NOMO-1 treated with dmso at 0.1 percent for 144 hours (cell line): ENCODE data around the gene MBOAT7.
"Not testable (repeated sequence)": the region's sequence is repeated elsewhere in the genome, so short reads cannot be mapped to it uniquely, and the experiment has no call there.

Experiments
- DNase-seq: peaks from one replicate; lab custom pipeline; 2025; ENCODE audit not compliant: unreplicated experiment; lab: John Stamatoyannopoulos, UW

The MBOAT7 gene

GRCh38 chr19:54189145-54189734, at the start of gene MBOAT7:
TSS of gene MBOAT7 (minus strand) at chr19:54189580. CDS start at chr19:54188508, 1,072 bp downstream.
- no peak for DNase-seq

GRCh38 chr19:54233941-54234340, 44.6 kb upstream of the MBOAT7 start:
- no peak for DNase-seq

GRCh38 chr19:54231077-54231931, 41.9 kb upstream of the MBOAT7 start:
- DNase-seq = peak; percentile 40

- DNase-seq = no peak
These were observed 40.7 kb upstream of the MBOAT7 start for GRCh38 chr19:54230031-54230430.

- DNase-seq = no peak
These were observed 39.8 kb upstream of the MBOAT7 start for GRCh38 chr19:54229146-54229545.

GRCh38 chr19:54224619-54225018, 35.2 kb upstream of the MBOAT7 start:
- DNase-seq = not testable (repeated sequence)

- not testable (repeated sequence) for DNase-seq
These were observed 34.5 kb upstream of the MBOAT7 start for GRCh38 chr19:54223937-54224281.

GRCh38 chr19:54223277-54223936, 34.0 kb upstream of the MBOAT7 start:
- DNase-seq = not testable (repeated sequence)

- DNase-seq = not testable (repeated sequence)
These were observed 33.3 kb upstream of the MBOAT7 start, which contains the start of gene LILRB3 for GRCh38 chr19:54222474-54223276. TSS of gene LILRB3 (minus strand) at chr19:54223007. CDS start at chr19:54222976, 31 bp downstream.

- DNase-seq = not testable (repeated sequence)
These were observed 32.6 kb upstream of the MBOAT7 start for GRCh38 chr19:54221947-54222346.

GRCh38 chr19:54219702-54220101, 30.3 kb upstream of the MBOAT7 start:
- not testable (repeated sequence) for DNase-seq

- no peak for DNase-seq
These were observed 29.7 kb upstream of the MBOAT7 start for GRCh38 chr19:54218960-54219661.

GRCh38 chr19:54218259-54218658, 28.9 kb upstream of the MBOAT7 start:
- DNase-seq = no peak

- not testable (repeated sequence) for DNase-seq
These were observed 28.3 kb upstream of the MBOAT7 start for GRCh38 chr19:54217517-54218247.

GRCh38 chr19:54216869-54217268, 27.5 kb upstream of the MBOAT7 start:
- no peak for DNase-seq

- not testable (repeated sequence) for DNase-seq
These were observed 25.4 kb upstream of the MBOAT7 start for GRCh38 chr19:54214734-54215133.

GRCh38 chr19:54214217-54214616, 24.8 kb upstream of the MBOAT7 start:
- DNase-seq = not testable (repeated sequence)

- DNase-seq = no peak
These were observed 21.9 kb upstream of the MBOAT7 start for GRCh38 chr19:54211235-54211634.

GRCh38 chr19:54209811-54210494, 20.6 kb upstream of the MBOAT7 start:
- peak; percentile 47 for DNase-seq
